K562 (cell line): ENCODE data around the gene DCUN1D2. TPM values are rescaled to one million over a fixed set of nuclear protein-coding genes. Genes with fewer than 3 reads are reported as not detected.
A peak's percentile ranks its signal among the peaks of the same experiment; 100 is the strongest.

Source experiments
- ARID3A ChIP-seq: IDR thresholded peaks from 2 replicates; pipeline ENCODE4 v1.6.1; 2012; ENCODE audit warnings: low read depth, low read length, improper control_type of control experiment, borderline replicate concordance
- BRD4 ChIP-seq: fragments of 200-600 bp; sonication (generic); IDR thresholded peaks from 2 replicates; pipeline ENCODE4 v1.6.1; 2017; ENCODE audit warnings: inconsistent platforms
- CTCFL ChIP-seq: IDR thresholded peaks from 2 replicates; pipeline ENCODE4 v1.6.1; 2011; ENCODE audit warnings: borderline replicate concordance, low read depth, mild to moderate bottlenecking, moderate library complexity, low read length; ENCODE audit not compliant: insufficient read depth, poor library complexity, severe bottlenecking
- EP300 ChIP-seq: IDR thresholded peaks from 2 replicates; pipeline ENCODE4 v1.6.1; 2012; ENCODE audit warnings: low read length, improper control_type of control experiment
- ETS2 ChIP-seq: IDR thresholded peaks from 2 replicates; pipeline ENCODE4 v1.6.1; 2016; ENCODE audit warnings: borderline replicate concordance, missing genetic modification characterization, mild to moderate bottlenecking, moderate library complexity, missing compliant biosample characterization; ENCODE audit not compliant: poor library complexity, severe bottlenecking
- HMG20B ChIP-seq: fragments of 250-450 bp; sonication (Bioruptor Pico); IDR thresholded peaks from 2 replicates; pipeline ENCODE4 v1.5.0; 2021; ENCODE audit warnings: mild to moderate bottlenecking
- KAT2B ChIP-seq: IDR thresholded peaks from one replicate; pipeline ENCODE4 v1.6.1; 2012; ENCODE audit warnings: low read depth, mild to moderate bottlenecking, control low read depth, inconsistent platforms, low read length, moderate library complexity
- NBN ChIP-seq: fragments of 450-650 bp; IDR thresholded peaks from 2 replicates; pipeline ENCODE4 v1.6.1; 2016; ENCODE audit warnings: low read depth, mild to moderate bottlenecking
- SREBF1 ChIP-seq: fragments of 150-350 bp; IDR thresholded peaks from 2 replicates; pipeline ENCODE4 v1.6.1; 2014; ENCODE audit warnings: antibody characterized with exemption, low read depth, low read length, borderline replicate concordance
- TAF9B ChIP-seq: fragments of 450-650 bp; IDR thresholded peaks from 2 replicates; pipeline ENCODE4 v1.6.1; 2018; ENCODE audit warnings: mild to moderate bottlenecking; ENCODE audit not compliant: partially characterized antibody
- ZC3H4 ChIP-seq: sonication (generic); formaldehyde crosslinking; IDR thresholded peaks from 2 replicates; pipeline ENCODE4 v1.9.0; 2021; ENCODE audit warnings: missing genetic modification reagents, borderline replicate concordance
- ZNF436 ChIP-seq: fragments of 250-450, 450-650 bp; sonication (Bioruptor Pico); formaldehyde crosslinking; IDR thresholded peaks from 2 replicates; pipeline ENCODE4 v1.7.0; 2020; ENCODE audit warnings: mild to moderate bottlenecking
- polyA plus RNA-seq, 8 experiments: library from polyadenylated mRNA; depleted of rRNA in 4 of 8; stranded (reverse) in 5 of 8; unstranded in 3 of 8; fragments of >200 nt; fragmentation: Nextera tagmentation in 2 of 8; fragmentation: Illumina TruSeq in 1 of 8; extraction: Ambion mirVana in 2 of 8; extraction: Trizol in 1 of 8; gene quantifications; 2 replicates each; pipeline versions ENCODE4 v1.2.1 to v1.2.3, GENCODE V29; 2011 to 2014; ENCODE audit warnings: inconsistent platforms in 1 of 8, missing spikeins in 1 of 8
- total RNA-seq, 7 experiments: library from RNA; depleted of rRNA in 6 of 7; stranded (reverse); fragments of >200 nt in 6 of 7; fragmentation: Illumina TruSeq in 2 of 7; extraction: Trizol in 2 of 7; gene quantifications; 2 replicates each; pipeline versions ENCODE4 v1.2.1 to v1.2.3, GENCODE V29; 2011 to 2021; ENCODE audit warnings: low replicate concordance in 1 of 7
- TF ChIP-seq, protein P1 (sequence below): sonication (generic); formaldehyde crosslinking; IDR thresholded peaks from 2 replicates; pipeline ENCODE4 v1.8.0; 2023; ENCODE audit warnings: mild to moderate bottlenecking, missing genetic modification reagents
- TF ChIP-seq, protein P2 (sequence below): sonication (generic); formaldehyde crosslinking; IDR thresholded peaks from 2 replicates; pipeline ENCODE4 v1.8.1; 2023; ENCODE audit warnings: mild to moderate bottlenecking, missing genetic modification reagents, moderate library complexity
- TF ChIP-seq, protein P3 (sequence below): fragments of 450-650 bp; IDR thresholded peaks from 2 replicates; pipeline ENCODE4 v1.6.1; 2016

The DCUN1D2 gene
- total and polyA plus RNA-seq, 9 of the 15 experiments (the other 6 are each of a cell fraction or from before 2014, with no cell fraction given) = 2.1 to 16.8 (median 11.1) TPM

DNA sequence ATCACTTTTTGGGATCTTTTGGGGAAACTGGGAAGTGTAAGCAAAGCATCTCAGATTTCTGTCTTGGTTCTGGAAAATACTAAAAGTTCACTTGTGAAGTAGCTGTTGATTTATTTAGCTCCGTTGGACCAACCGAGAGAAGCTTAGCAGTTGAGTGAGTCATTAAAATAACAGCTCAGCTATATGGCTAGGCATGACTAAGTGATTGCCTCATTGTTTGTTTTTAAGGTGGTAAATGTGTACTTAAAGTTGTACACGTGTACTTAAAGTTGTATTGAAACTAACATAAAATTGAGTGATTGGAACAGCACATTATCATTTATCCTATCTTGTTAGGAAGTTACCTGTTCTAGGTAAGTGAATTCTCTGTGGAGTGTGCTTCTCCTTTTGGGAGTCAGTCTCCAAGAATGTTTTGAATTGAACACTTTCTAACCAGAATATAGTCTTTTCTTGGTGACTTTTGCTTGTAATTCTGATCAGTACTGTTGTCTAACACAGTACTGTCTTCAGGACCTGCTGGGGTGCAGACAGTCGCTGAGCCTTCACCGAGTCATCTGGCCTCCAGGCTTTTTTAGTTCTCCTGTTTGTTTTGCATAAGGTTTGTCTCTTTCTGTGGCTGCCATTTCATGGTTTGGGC lies 2.9 kb upstream of the DCUN1D2 start (continued):
- TF ChIP-seq CTCFL (no peak), ZC3H4 (CRISPR knock-in tag) (no peak), SREBF1 (no peak), HMG20B (CRISPR knock-in tag) (no peak), BRD4 (peak; percentile 84), ETS2 (tag) (no peak), NBN (0 out of 2 replicates have a peak, but pooled peaks have one; percentile 27), TAF9B (peak; percentile 33), ARID3A (0 out of 2 replicates have a peak, but pooled peaks have one; percentile 9), EP300 (peak; percentile 50; the same call in 1 of the 2 replicates), ZNF436 (CRISPR knock-in tag) (no peak), KAT2B (no peak)
- TF ChIP-seq, protein P1, sequence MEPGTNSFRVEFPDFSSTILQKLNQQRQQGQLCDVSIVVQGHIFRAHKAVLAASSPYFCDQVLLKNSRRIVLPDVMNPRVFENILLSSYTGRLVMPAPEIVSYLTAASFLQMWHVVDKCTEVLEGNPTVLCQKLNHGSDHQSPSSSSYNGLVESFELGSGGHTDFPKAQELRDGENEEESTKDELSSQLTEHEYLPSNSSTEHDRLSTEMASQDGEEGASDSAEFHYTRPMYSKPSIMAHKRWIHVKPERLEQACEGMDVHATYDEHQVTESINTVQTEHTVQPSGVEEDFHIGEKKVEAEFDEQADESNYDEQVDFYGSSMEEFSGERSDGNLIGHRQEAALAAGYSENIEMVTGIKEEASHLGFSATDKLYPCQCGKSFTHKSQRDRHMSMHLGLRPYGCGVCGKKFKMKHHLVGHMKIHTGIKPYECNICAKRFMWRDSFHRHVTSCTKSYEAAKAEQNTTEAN (CRISPR knock-in tag) = no peak
- TF ChIP-seq, protein P2, sequence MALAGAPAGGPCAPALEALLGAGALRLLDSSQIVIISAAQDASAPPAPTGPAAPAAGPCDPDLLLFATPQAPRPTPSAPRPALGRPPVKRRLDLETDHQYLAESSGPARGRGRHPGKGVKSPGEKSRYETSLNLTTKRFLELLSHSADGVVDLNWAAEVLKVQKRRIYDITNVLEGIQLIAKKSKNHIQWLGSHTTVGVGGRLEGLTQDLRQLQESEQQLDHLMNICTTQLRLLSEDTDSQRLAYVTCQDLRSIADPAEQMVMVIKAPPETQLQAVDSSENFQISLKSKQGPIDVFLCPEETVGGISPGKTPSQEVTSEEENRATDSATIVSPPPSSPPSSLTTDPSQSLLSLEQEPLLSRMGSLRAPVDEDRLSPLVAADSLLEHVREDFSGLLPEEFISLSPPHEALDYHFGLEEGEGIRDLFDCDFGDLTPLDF (CRISPR knock-in tag) = no peak
- TF ChIP-seq, protein P3, sequence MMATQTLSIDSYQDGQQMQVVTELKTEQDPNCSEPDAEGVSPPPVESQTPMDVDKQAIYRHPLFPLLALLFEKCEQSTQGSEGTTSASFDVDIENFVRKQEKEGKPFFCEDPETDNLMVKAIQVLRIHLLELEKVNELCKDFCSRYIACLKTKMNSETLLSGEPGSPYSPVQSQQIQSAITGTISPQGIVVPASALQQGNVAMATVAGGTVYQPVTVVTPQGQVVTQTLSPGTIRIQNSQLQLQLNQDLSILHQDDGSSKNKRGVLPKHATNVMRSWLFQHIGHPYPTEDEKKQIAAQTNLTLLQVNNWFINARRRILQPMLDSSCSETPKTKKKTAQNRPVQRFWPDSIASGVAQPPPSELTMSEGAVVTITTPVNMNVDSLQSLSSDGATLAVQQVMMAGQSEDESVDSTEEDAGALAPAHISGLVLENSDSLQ = peak; percentile 71
